HepG2 (cell line): Measurements from ENCODE around the gene CCDC191. TPM values are rescaled to one million over a fixed set of nuclear protein-coding genes. Genes with fewer than 3 reads are reported as not detected.

ENCODE experiments used
- ATAC-seq: fragments of 200-7000 bp; cut with Tn5 transposase; 3 replicates; pipeline ENCODE4 v1.9.1; 2020; ENCODE audit warnings: mild to moderate bottlenecking, moderate library complexity
- BruUV-seq: library from RNA; stranded (reverse); fragments of 400-500 nt; replicated peaks from 2 replicates; lab custom pipeline; 2021; lab: Mats Ljungman, UMichigan
- CTCF ChIA-PET: fragments of 300-600 bp; formaldehyde crosslinking; extraction: SDS; loops from one replicate; lab custom pipeline; 2021; ENCODE audit warnings: low total read pairs, inconsistent platforms, low intra/inter-chr PET ratio; lab: Yijun Ruan, JAX
- POLR2A ChIA-PET: fragments of 350-600 bp; sonication (Branson Sonifier 250); formaldehyde crosslinking; loops from one replicate; lab custom pipeline; 2020; ENCODE audit warnings: antibody characterized with exemption, inconsistent platforms; lab: Yijun Ruan, JAX
- DNase-seq: peaks from one replicate; pipeline ENCODE4 v3.0.0-alpha.2; 2015; ENCODE audit warnings: low spot score
- FAIRE-seq: peaks from 3 replicates; lab custom pipeline; 2011; peaks lifted over from hg19 to GRCh38; lab: Jason Lieb, UNC
- H2AFZ ChIP-seq: one replicate; pipeline ENCODE4 v1.6.1; 2011; ENCODE audit warnings: low read length, inconsistent platforms
- H3K27ac ChIP-seq: fragments of 300-600 bp; 3 replicates; pipeline ENCODE4 v1.8.0; 2011; ENCODE audit warnings: mixed run types, mild to moderate bottlenecking, mixed read lengths, low read length, inconsistent platforms; ENCODE audit not compliant: insufficient read depth; ENCODE audit errors: extremely low read length
- H3K27me3 ChIP-seq, 2 experiments: fragments of 200-600 bp in 1 of 2; 2 replicates in 1 of 2; 3 replicates in 1 of 2; pipeline versions ENCODE4 v1.6.0 to v1.8.0; 2011; ENCODE audit warnings: low read length in 2 of 2, mild to moderate bottlenecking in 2 of 2, moderate library complexity in 2 of 2, inconsistent platforms in 1 of 2; ENCODE audit not compliant: insufficient read depth in 2 of 2, control insufficient read depth in 1 of 2
- H3K36me3 ChIP-seq, 2 experiments: fragments of 200-600 bp in 1 of 2; replicated peaks in 1 of 2; 2 replicates in 1 of 2; 3 replicates in 1 of 2; pipeline versions ENCODE4 v1.5.1 to v1.8.0; 2011; ENCODE audit warnings: low read length in 2 of 2, inconsistent platforms in 1 of 2; ENCODE audit not compliant: insufficient read depth in 2 of 2, control insufficient read depth in 1 of 2
- H3K4me1 ChIP-seq: 2 replicates; pipeline ENCODE4 v1.5.1; 2012; ENCODE audit warnings: low read length, inconsistent platforms; ENCODE audit not compliant: insufficient read depth
- H3K4me2 ChIP-seq: 2 replicates; pipeline ENCODE4 v1.6.0; 2011; ENCODE audit warnings: low read depth, low read length, inconsistent platforms
- H3K4me3 ChIP-seq, 3 experiments: fragments of 200-600 bp in 1 of 3; sonication (generic), shearing (Covaris generic) in 1 of 3; replicated peaks in 1 of 3; 2 replicates each; pipeline ENCODE4 v1.5.1; 2011 to 2016; ENCODE audit warnings: low read length in 3 of 3, inconsistent platforms in 2 of 3, low read depth in 2 of 3, mild to moderate bottlenecking in 2 of 3, control low read depth in 1 of 3, mixed read lengths in 1 of 3; ENCODE audit not compliant: insufficient read depth in 1 of 3
- H3K79me2 ChIP-seq: one replicate; pipeline ENCODE4 v1.6.1; 2011; ENCODE audit warnings: low read length, inconsistent platforms; ENCODE audit not compliant: insufficient read depth
- H3K9ac ChIP-seq: 2 replicates; pipeline ENCODE4 v1.6.0; 2011; ENCODE audit warnings: mild to moderate bottlenecking, low read depth, low read length, inconsistent platforms; ENCODE audit not compliant: insufficient read depth
- H3K9me3 ChIP-seq: 2 replicates; pipeline ENCODE4 v1.5.1; 2012; ENCODE audit warnings: mild to moderate bottlenecking, low read length
- H4K20me1 ChIP-seq: 2 replicates; pipeline ENCODE4 v1.6.0; 2011; ENCODE audit warnings: inconsistent platforms, mild to moderate bottlenecking, low read length, moderate library complexity; ENCODE audit not compliant: insufficient read depth
- IRX3 ChIP-seq: sonication (generic); formaldehyde crosslinking; IDR thresholded peaks from 2 replicates; pipeline ENCODE4 v1.8.1; 2023; ENCODE audit warnings: mild to moderate bottlenecking, low read depth, missing genetic modification reagents, borderline replicate concordance
- MEF2D ChIP-seq: sonication (generic); formaldehyde crosslinking; IDR thresholded peaks from 2 replicates; pipeline ENCODE4 v1.5.1; 2020; ENCODE audit warnings: mild to moderate bottlenecking, missing genetic modification reagents
- POLR2AphosphoS2 ChIP-seq: IDR thresholded peaks from 2 replicates; pipeline ENCODE4 v1.6.1; 2011; ENCODE audit warnings: low read depth, low read length, improper control_type of control experiment
- SIX1 ChIP-seq: sonication (generic); formaldehyde crosslinking; IDR thresholded peaks from 2 replicates; pipeline ENCODE4 v1.4.0; 2020; ENCODE audit warnings: missing genetic modification reagents, borderline replicate concordance
- ZBTB7B ChIP-seq: sonication (generic); formaldehyde crosslinking; IDR thresholded peaks from 2 replicates; pipeline ENCODE4 v1.4.0; 2020; ENCODE audit warnings: missing genetic modification reagents
- ZNF382 ChIP-seq: sonication (generic); formaldehyde crosslinking; IDR thresholded peaks from 2 replicates; pipeline ENCODE4 v1.5.0; 2020; ENCODE audit warnings: missing genetic modification reagents, mild to moderate bottlenecking, borderline replicate concordance
- WGBS: methylation state at CpG from one replicate; pipeline ENCODE4 v1.1.6; 2017; ENCODE audit warnings: low lambda C conversion rate; 5-methylcytosine and 5-hydroxymethylcytosine counted together
- in situ Hi-C: cut with HindIII; loops from 2 replicates; pipeline ENCODE4 v1.10.0; 2017; ENCODE audit warnings: low pct_unique_long_range_greater_than_20kb; ENCODE audit not compliant: extremely low pct_ligation_motif_present
- intact Hi-C: fragments of 100-400 bp; cut with micrococcal nuclease; formaldehyde crosslinking; loops from one replicate; pipeline ENCODE4 v1.10.0; 2022; ENCODE audit not compliant: unreplicated experiment
- polyA plus RNA-seq, 8 experiments: library from polyadenylated mRNA; depleted of rRNA in 3 of 8; stranded (reverse) in 7 of 8; unstranded in 1 of 8; fragments of >200 nt; fragmentation: Illumina TruSeq in 4 of 8; extraction: Trizol in 4 of 8; gene quantifications; 2 replicates each; pipeline versions ENCODE4 v1.2.1 to v1.2.3, GENCODE V29; 2011 to 2016; ENCODE audit warnings: low read depth in 4 of 8, missing spikeins in 1 of 8, mixed read lengths in 1 of 8; ENCODE audit not compliant: insufficient read depth in 1 of 8
- total RNA-seq, 5 experiments: library from RNA; depleted of rRNA; stranded (reverse); fragments of >200 nt; fragmentation: Illumina TruSeq; extraction: Trizol; gene quantifications; 2 replicates each; pipeline ENCODE4 v1.2.3, GENCODE V29; 2016; ENCODE audit warnings: low read depth in 1 of 5
- TF ChIP-seq, protein P1 (sequence below): sonication (generic); formaldehyde crosslinking; IDR thresholded peaks from 2 replicates; pipeline ENCODE4 v1.4.0; 2020; ENCODE audit warnings: missing genetic modification reagents

CCDC191 gene
- total and polyA plus RNA-seq, 2 of the 13 experiments (the other 11 are each of a cell fraction or from before 2014, with no cell fraction given), result 0.91 to 1.4 TPM

DNA sequence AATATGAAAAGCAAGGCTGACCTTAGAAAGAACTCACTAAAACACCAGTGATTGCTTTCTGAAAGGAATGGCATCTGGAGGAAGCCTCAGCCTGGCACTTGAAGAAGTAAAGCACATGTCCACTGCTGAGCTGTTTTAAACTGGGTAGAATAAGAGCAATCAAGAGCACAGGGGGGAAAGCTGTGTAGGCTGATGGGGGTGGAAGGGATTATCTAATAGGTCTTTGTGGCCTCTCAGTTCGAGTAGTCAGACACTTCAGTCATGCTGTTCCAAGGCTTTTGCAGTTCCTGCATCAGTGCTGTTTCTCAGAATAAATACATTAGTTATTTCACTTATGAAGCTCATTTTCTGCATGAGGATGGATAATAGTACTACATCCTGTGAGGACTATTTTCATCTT lies 22.6 kb downstream of the CCDC191 start:
- Histone ChIP-seq H4K20me1 (no peaks in the 10 kb centered on the region), H3K4me1 (no peaks in the 10 kb centered on the region), H3K4me3 (no peak overlapping the region), H3K4me2 (no peak overlapping the region), H2AFZ (no peak overlapping the region), H3K9me3 (no peaks in the 10 kb centered on the region), H3K27me3 (no peaks in the 10 kb centered on the region), H3K27ac (no peak overlapping the region), H3K9ac (no peak overlapping the region), H3K79me2 (no peaks in the 10 kb centered on the region), H3K36me3 (no peaks in the 10 kb centered on the region)
- in situ Hi-C loops, result no loop called here
- no peak for TF ChIP-seq ZBTB7B (CRISPR knock-in tag)
- no peak for TF ChIP-seq IRX3 (CRISPR knock-in tag)
- TF ChIP-seq SIX1, result no peak
- TF ChIP-seq, protein P1, sequence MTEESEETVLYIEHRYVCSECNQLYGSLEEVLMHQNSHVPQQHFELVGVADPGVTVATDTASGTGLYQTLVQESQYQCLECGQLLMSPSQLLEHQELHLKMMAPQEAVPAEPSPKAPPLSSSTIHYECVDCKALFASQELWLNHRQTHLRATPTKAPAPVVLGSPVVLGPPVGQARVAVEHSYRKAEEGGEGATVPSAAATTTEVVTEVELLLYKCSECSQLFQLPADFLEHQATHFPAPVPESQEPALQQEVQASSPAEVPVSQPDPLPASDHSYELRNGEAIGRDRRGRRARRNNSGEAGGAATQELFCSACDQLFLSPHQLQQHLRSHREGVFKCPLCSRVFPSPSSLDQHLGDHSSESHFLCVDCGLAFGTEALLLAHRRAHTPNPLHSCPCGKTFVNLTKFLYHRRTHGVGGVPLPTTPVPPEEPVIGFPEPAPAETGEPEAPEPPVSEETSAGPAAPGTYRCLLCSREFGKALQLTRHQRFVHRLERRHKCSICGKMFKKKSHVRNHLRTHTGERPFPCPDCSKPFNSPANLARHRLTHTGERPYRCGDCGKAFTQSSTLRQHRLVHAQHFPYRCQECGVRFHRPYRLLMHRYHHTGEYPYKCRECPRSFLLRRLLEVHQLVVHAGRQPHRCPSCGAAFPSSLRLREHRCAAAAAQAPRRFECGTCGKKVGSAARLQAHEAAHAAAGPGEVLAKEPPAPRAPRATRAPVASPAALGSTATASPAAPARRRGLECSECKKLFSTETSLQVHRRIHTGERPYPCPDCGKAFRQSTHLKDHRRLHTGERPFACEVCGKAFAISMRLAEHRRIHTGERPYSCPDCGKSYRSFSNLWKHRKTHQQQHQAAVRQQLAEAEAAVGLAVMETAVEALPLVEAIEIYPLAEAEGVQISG (CRISPR knock-in tag), result no peak
- no peak for TF ChIP-seq ZNF382 (CRISPR knock-in tag)
- TF ChIP-seq MEF2D (CRISPR knock-in tag), result no peak
- TF ChIP-seq POLR2AphosphoS2, result no peak
- intact Hi-C loops, result no loop called here
- DNase-seq (no peak), ATAC-seq (no peak), FAIRE-seq (no peak)
- ChIA-PET CTCF (no interaction called here), POLR2A (no interaction called here)
- 24% methylated on average over 1 of the region's 1 CpG for WGBS
- no TSS peak for BruUV-seq
